ENCODE data around the gene LGALS12.

DNA sequence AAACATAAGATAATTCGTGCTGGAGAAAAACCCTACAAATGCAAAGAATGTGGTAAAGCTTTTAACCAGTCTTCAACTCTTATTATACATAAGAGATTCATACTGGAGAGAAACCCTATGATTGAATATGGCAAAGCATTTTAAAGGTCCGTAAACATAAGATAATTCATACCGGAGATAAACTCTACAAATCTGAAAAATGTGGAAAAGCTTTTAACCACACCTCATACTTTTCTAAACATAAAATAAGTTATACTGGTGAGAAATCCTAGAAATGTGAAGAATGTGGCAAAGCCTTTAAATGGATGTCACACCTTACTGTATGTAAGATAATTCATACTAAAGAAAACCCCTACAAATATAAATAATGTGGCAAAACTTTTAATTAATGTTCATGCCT lies 35.6 kb upstream of the LGALS12 start:
- TF ChIP-seq POLR2A (IDR thresholded peaks at IDR 0.05) = no peak
- TF ChIP-seq, protein P1, sequence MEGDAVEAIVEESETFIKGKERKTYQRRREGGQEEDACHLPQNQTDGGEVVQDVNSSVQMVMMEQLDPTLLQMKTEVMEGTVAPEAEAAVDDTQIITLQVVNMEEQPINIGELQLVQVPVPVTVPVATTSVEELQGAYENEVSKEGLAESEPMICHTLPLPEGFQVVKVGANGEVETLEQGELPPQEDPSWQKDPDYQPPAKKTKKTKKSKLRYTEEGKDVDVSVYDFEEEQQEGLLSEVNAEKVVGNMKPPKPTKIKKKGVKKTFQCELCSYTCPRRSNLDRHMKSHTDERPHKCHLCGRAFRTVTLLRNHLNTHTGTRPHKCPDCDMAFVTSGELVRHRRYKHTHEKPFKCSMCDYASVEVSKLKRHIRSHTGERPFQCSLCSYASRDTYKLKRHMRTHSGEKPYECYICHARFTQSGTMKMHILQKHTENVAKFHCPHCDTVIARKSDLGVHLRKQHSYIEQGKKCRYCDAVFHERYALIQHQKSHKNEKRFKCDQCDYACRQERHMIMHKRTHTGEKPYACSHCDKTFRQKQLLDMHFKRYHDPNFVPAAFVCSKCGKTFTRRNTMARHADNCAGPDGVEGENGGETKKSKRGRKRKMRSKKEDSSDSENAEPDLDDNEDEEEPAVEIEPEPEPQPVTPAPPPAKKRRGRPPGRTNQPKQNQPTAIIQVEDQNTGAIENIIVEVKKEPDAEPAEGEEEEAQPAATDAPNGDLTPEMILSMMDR (IDR thresholded peaks at IDR 0.05) = no peak
